Activated naive CD8-positive, alpha-beta T cell treated with anti-CD3 and anti-CD28 coated beads for 36 hours (primary cell): ENCODE data around the gene CXCL12. TPM values are rescaled to one million over a fixed set of nuclear protein-coding genes. Genes with fewer than 3 reads are reported as not detected.

Experiments used
- DNase-seq: peaks from one replicate; pipeline ENCODE4 v3.0.0; 2021
- H3K27ac Mint-ChIP-seq: one replicate; pipeline ENCODE4 v1.8.0; 2022; ENCODE audit warnings: mild to moderate bottlenecking, moderate library complexity, mixed read lengths
- H3K27me3 Mint-ChIP-seq: one replicate; pipeline ENCODE4 v1.8.0; 2022; ENCODE audit warnings: mild to moderate bottlenecking, mixed read lengths
- H3K36me3 Mint-ChIP-seq: one replicate; pipeline ENCODE4 v1.8.0; 2021; ENCODE audit warnings: mild to moderate bottlenecking, mixed read lengths
- H3K4me1 Mint-ChIP-seq: one replicate; pipeline ENCODE4 v1.8.0; 2021; ENCODE audit warnings: mixed read lengths
- H3K4me3 Mint-ChIP-seq: one replicate; pipeline ENCODE4 v1.8.0; 2022; ENCODE audit warnings: mild to moderate bottlenecking, moderate library complexity, mixed read lengths
- H3K9me3 Mint-ChIP-seq: one replicate; pipeline ENCODE4 v1.8.0; 2022; ENCODE audit warnings: mixed read lengths
- total RNA-seq, 2 experiments: library from RNA; stranded (reverse); gene quantifications; one replicate each; pipeline ENCODE4 v1.2.3, GENCODE V29; 2021

CXCL12 gene
- total RNA-seq, 2 experiments from 2014 or later = not detected

DNA sequence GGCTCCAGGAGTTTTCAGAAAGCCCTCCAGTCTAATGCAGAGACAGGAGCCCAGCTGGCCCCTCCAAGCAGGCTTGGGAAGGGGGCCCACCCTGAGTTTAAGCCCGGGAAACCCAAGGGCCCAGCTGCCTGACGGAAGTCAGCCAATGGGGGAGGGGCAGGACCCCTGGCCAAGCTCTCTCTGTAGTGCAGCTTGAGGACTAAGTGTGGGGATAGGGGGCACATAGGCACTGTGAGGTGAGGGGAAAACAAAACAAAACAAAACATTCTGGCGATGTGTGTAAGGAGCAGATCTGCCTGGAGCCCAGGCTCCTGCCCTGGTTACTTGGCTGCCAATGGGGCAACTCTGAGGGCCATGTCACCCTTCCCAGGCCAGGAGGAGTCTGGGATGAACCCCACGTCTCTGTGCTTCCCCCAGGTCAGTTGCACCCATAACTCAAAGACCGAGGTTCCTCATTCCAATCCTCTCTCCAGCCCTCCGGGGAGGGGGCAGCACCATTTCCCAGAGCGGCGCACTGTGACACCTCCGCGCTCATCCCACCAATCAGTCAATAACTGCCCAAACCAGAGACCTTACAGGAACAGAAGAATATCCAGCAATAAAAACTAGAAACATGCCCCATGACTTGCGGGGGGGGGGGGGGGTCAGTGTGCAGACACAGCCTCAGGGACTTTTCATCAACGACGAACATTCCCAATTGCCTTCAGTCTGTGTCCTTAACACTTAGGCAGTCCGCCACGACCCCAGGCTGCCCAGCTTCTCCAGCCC lies 1.7 kb downstream of the CXCL12 start:
- no peak overlapping the region for H3K4me3 Mint-ChIP-seq
- peaks cover 42% of the 10 kb centered on the region for H3K27me3 Mint-ChIP-seq
- peaks cover 2% of the 10 kb centered on the region for H3K4me1 Mint-ChIP-seq
- DNase-seq = no peak
- H3K9me3 Mint-ChIP-seq = no peaks in the 10 kb centered on the region
- no peaks in the 10 kb centered on the region for H3K36me3 Mint-ChIP-seq
- H3K27ac Mint-ChIP-seq = no peak overlapping the region

DNA sequence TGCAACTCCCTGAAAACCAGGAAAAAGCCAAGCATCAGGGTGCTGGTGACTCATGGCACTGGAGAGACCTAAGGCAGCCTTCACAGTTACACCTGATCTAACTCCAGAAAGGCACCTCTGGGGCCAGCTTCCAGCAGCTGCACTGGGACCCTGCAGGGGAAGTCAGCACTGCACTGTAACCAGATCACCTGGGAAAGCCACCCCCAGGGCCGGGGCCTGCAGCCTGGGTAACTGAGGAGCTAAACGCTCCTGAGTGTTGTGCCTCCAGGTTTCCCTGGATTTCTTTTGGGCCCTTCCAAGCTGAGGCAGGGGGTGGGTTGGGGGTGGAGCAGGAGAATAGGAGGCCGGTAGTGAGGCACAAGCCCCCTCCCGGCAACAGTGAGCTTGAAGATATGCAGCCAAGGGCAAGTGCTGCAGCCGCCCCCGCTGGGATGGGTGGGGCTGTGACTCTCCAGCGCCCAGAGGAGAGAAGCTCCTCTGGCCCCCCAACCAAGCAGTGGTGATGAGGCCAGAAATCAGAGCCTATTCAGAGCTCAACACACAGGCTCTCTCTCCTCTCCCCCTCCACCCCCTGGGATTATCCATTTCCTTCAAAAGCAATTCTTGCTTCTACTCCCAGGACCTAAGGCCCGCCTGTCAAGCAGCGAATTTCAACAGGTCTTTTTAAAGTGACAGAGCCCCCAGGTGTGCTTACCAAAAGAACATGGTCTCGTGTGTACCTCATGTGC lies 2.6 kb downstream of the CXCL12 start:
- H3K4me3 Mint-ChIP-seq = no peak overlapping the region
- peaks cover 36% of the 10 kb centered on the region for H3K27me3 Mint-ChIP-seq
- DNase-seq = no peak
- H3K27ac Mint-ChIP-seq = no peak overlapping the region
- H3K4me1 Mint-ChIP-seq = peaks cover 2% of the 10 kb centered on the region
- no peaks in the 10 kb centered on the region for H3K36me3 Mint-ChIP-seq
- no peaks in the 10 kb centered on the region for H3K9me3 Mint-ChIP-seq

DNA sequence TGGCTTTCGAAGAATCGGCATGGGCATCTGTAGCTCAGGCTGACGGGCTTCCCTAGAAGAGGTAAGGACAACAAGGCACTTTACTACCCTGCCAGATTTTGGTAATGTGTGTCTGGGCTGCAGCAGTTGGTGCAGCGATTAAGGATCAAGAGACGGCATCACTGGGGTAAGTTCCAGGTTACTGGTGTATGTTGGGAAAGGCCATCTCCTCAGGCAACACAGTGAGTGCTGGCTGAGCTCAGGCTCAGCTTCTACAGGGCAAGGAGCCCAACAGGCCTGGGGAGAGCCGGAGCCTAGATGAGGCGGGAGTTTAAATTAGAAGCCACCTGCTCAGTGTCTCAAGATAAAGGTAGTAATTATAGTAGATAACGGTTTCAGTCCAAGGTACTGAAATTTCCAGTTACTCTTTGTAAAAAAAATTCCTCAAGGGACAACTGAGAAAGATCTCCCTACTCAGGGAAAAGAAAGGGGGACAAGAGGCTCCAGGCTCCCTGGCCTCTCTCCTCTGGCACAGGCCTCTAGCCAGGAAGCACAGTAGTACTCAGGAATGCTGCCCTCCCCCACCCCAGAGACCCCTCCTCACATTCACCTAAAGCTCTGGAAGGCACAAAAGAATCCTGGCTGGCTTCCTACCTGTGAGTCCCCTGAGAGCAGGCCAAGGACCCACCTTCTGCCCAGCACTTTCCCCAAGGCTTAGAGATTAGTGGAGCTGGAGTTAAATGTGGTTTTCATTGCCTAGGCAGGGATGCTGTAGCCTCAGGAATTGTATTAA lies 3.9 kb downstream of the CXCL12 start:
- H3K27me3 Mint-ChIP-seq = peaks cover 27% of the 10 kb centered on the region
- no peak overlapping the region for H3K27ac Mint-ChIP-seq
- H3K9me3 Mint-ChIP-seq = no peaks in the 10 kb centered on the region
- H3K4me3 Mint-ChIP-seq = no peak overlapping the region
- DNase-seq = no peak
- H3K36me3 Mint-ChIP-seq = no peaks in the 10 kb centered on the region
- peaks cover 2% of the 10 kb centered on the region for H3K4me1 Mint-ChIP-seq

DNA sequence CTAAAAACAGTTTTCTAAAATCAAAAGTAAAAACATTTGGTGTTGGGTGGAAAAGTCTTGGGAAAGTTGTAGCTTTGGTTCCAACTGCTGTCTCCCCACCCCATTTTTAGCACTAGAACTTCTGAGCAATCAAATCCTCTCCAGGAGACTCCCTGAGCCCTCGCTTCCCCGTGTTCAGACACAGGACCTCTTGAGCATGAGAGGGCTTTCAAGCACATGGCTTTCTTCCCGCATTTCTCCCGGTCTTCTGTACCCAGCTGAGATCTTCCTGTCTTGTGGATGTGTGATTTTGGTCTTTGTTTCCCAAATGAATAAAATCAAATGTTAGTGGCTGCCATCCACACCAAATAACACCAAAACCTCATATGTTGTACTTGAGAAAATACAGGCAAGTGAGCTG lies 5.0 kb downstream of the CXCL12 start:
- H3K27me3 Mint-ChIP-seq = peaks cover 17% of the 10 kb centered on the region
- H3K9me3 Mint-ChIP-seq = no peaks in the 10 kb centered on the region
- no peaks in the 10 kb centered on the region for H3K4me1 Mint-ChIP-seq
- no peak overlapping the region for H3K4me3 Mint-ChIP-seq
- no peak overlapping the region for H3K27ac Mint-ChIP-seq
- DNase-seq = no peak
- no peaks in the 10 kb centered on the region for H3K36me3 Mint-ChIP-seq

DNA sequence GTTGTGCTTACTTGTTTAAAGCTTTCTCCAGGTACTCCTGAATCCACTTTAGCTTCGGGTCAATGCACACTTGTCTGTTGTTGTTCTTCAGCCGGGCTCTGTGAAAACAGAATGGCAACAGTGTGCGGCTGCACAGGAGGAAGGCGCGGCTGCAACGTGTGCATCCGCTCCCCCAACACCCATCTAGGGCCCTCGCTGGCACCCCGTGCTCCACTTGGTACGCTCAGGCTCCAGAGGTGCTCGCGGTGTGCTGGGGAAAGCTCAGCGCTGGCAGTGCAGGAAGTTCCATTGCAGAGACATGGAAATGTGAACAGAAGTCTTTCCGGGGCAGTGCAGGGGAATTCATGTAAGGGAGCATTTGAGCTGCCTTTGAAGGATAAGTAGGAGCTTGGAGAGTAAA lies 6.3 kb downstream of the CXCL12 start:
- H3K4me1 Mint-ChIP-seq = no peaks in the 10 kb centered on the region
- H3K4me3 Mint-ChIP-seq = no peak overlapping the region
- H3K36me3 Mint-ChIP-seq = no peaks in the 10 kb centered on the region
- H3K27ac Mint-ChIP-seq = no peak overlapping the region
- peaks cover 13% of the 10 kb centered on the region for H3K27me3 Mint-ChIP-seq
- no peaks in the 10 kb centered on the region for H3K9me3 Mint-ChIP-seq
- DNase-seq = no peak

DNA sequence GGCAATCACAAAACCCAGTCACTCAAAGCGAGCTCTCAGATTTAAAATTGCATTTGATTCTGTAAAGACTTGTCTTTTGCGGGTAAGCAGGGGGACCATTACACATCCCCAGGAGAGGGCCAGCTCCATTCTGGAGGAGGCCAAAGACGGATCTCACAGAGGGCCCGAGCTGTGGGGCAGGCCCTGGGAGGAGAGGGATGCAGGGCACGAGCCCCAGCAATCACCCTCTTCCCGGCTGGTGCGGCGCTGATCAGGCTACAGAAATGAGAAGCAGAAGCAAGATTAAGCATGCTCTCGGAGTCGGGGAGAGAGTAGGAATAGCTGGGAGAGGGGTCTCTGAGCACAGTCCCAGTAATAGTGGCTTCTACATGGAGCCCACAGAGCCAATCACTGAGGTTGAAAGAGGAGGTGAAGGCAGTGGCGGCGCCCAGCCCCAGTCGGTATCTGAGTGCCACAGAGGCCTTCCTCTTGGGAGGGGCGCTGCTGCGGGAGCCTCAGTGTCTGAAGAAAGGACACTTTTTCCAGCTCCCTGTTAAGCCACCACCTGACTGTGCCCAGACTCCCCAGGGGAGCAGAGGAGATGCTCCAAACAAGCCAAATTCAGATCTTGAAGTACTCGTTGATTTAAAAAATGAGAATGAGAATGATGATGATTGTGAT lies 7.1 kb downstream of the CXCL12 start:
- H3K4me1 Mint-ChIP-seq = no peaks in the 10 kb centered on the region
- H3K27me3 Mint-ChIP-seq = peaks cover 4% of the 10 kb centered on the region
- no peaks in the 10 kb centered on the region for H3K9me3 Mint-ChIP-seq
- H3K27ac Mint-ChIP-seq = no peak overlapping the region
- H3K36me3 Mint-ChIP-seq = no peaks in the 10 kb centered on the region
- DNase-seq = no peak
- H3K4me3 Mint-ChIP-seq = no peak overlapping the region

DNA sequence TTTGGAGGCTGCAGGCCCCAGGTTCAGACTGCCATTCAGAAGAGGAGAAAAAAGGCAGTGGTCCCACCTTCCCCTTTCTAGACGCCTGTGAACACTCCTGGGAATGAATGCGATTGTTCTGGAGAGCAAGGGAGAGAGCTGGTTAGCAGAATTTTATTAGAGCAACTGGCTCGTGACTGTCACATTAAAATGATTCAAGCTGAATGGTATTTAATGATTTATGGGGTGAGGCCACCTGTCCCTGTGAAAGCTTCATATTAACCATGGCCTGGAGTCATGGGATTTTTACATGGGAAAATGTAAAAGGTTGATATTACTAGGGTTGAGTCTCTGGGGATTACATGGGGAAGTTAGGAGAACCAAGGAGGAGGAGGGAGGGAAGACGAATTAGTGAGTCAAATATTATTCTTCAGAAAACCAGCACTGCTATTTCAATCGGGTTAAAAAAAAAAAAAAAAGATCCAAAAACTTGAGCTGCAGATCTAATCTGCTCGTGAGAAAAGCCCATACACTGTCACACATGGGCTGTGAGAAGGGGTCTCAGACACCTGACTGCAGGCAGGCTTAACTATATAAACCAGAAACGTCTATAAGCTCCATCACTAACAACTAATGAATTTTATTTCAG lies 8.3 kb downstream of the CXCL12 start:
- Mint-ChIP-seq H3K27ac (no peak overlapping the region), H3K36me3 (no peaks in the 10 kb centered on the region), H3K27me3 (peaks cover 3% of the 10 kb centered on the region), H3K4me3 (no peak overlapping the region), H3K9me3 (no peaks in the 10 kb centered on the region), H3K4me1 (no peaks in the 10 kb centered on the region)
- no peak for DNase-seq

DNA sequence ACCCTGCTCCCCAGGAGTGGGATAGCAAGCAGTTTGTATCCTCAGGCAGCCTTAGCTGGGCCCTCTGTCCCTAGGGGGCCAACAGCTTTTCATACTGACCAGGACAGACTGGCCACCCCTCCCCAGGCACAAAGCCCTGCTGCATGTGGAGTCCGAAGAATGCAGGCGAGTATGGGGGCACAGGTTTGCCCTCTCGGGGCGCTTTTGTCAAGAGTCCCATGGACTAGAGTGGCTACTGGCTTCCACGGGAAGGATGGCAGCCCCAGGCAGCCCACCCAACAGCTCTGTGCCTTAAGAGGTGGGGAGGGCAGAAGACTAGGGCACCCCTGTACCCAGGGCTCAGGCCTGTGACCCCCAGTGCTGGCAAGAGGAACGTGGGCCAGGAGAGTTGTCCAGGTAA lies 10.7 kb downstream of the CXCL12 start:
- no peak overlapping the region for H3K27ac Mint-ChIP-seq
- H3K36me3 Mint-ChIP-seq = no peaks in the 10 kb centered on the region
- no peaks in the 10 kb centered on the region for H3K9me3 Mint-ChIP-seq
- no peak for DNase-seq
- H3K4me3 Mint-ChIP-seq = no peak overlapping the region
- H3K27me3 Mint-ChIP-seq = peaks cover 6% of the 10 kb centered on the region
- H3K4me1 Mint-ChIP-seq = no peaks in the 10 kb centered on the region

DNA sequence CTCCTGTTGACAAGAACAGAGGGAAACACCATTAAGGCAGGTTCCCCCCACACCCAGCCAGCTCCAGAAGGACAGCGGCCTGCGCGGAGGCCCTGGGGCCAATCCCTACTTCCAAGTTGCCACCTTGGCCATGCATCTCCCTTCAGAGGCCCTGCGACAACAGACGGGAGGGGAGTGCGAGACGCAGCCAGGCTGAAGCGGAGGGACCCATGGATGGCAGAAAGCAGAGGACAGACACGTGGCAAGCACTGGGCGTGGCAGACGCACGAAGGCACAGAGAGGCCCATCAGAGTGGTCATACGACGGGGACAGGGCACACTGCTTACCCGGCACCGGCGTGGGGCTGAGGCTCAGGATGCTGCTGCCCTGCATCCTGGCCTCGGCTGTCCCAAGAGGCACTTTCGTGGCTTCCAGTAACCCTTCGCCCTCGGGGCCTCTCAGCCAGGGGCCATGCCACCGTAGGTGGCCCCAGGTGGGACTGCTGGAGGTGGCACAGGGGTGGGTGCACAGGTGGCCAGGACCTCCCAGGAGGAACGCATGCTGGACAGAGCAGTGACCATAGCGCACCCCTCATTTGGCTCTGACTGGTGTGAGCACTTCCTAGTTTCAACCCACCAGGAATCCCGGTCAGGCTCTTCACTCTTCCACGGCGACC lies 11.4 kb downstream of the CXCL12 start:
- no peaks in the 10 kb centered on the region for H3K4me1 Mint-ChIP-seq
- no peak overlapping the region for H3K27ac Mint-ChIP-seq
- no peak overlapping the region for H3K4me3 Mint-ChIP-seq
- no peak for DNase-seq
- H3K27me3 Mint-ChIP-seq = peaks cover 6% of the 10 kb centered on the region
- no peaks in the 10 kb centered on the region for H3K9me3 Mint-ChIP-seq
- no peaks in the 10 kb centered on the region for H3K36me3 Mint-ChIP-seq

DNA sequence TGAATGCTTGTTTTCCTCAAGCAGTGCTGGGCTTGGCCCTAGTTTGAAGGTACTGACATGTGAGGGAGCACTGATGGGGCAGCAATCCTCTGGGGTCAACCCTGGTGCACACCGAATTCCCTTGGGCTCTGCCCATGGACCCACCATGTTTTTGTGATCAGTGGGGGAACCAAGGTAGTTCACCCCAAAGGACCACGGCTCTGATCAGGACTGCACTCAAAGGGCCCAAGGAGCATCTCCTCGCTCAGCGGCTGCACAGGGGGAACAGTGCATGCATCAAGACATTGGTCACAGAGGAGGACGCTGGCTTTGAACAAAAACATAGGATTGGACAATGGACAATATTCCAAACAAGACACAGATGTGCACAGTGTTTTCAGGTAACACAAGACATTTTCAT lies 12.7 kb downstream of the CXCL12 start:
- Mint-ChIP-seq H3K9me3 (no peaks in the 10 kb centered on the region), H3K27me3 (peaks cover 6% of the 10 kb centered on the region), H3K4me1 (no peaks in the 10 kb centered on the region), H3K27ac (no peak overlapping the region), H3K4me3 (no peak overlapping the region), H3K36me3 (no peaks in the 10 kb centered on the region)
- no peak for DNase-seq

DNA sequence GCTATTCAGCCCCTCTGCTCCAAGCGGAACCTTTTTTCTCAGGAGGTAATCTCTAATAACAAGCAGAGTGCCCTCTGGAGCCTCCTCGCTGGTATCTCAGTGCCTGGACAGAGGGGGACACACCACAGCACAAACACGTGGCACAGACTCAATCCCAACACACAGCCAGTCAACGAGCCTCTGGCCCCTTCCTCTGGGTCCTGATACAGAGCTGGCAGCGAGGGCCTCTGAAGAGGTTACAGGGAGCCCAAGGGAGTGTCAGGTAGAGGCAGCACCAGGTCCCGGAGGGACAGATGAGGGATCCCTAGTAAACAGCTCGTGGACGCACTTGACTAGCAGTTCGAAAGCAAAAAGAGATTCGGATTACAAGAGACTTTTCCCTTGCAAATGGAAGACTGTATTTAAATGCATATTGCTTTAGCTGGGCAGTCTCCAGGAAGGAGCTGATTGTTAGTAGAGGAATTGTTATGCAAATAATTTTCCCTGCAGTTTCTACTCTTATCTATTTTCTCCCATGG lies 14.1 kb downstream of the CXCL12 start:
- H3K4me3 Mint-ChIP-seq = no peak overlapping the region
- peaks cover 6% of the 10 kb centered on the region for H3K27me3 Mint-ChIP-seq
- H3K27ac Mint-ChIP-seq = no peak overlapping the region
- no peak for DNase-seq
- no peaks in the 10 kb centered on the region for H3K9me3 Mint-ChIP-seq
- H3K36me3 Mint-ChIP-seq = no peaks in the 10 kb centered on the region
- no peaks in the 10 kb centered on the region for H3K4me1 Mint-ChIP-seq

DNA sequence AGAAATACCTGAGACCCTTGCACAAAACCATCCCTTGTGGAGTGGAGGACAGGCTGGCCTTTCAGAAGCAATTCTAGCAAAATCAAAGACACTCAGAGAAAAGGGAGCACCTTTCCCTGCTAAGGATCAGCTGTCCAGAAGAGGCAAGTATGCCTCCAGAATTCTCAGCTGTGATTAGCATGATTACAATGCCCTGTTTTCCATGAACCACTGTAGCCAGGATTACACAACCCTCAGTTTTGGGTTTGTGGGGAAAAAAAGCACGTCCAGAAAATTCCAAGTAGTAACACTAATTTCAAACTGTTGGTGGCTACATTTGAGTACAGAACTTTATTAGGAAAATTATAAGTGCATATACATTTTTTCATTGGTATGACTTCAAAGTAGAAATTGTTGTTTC lies 15.0 kb downstream of the CXCL12 start:
- Mint-ChIP-seq H3K9me3 (no peaks in the 10 kb centered on the region), H3K36me3 (no peaks in the 10 kb centered on the region), H3K27me3 (peaks cover 6% of the 10 kb centered on the region), H3K4me3 (no peak overlapping the region), H3K27ac (no peak overlapping the region), H3K4me1 (no peaks in the 10 kb centered on the region)
- no peak for DNase-seq

DNA sequence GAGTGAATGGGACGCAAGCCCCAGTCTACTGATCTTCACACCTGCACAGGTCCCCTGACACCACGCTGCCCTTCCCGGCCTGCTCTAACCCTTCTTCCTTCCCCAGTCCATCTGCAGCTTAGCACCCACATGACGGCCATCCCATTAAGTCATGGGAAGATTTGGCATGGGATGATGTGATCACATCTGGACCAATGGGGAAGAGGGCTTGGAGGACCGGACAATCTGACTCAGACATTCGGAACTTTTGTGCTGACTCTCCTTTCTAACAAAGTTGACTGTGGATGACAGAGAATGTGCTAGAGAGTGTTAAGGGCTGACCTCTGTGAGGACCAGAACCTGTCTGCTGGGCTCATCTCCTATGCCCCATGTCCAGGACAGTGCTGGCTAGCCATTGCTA lies 15.6 kb downstream of the CXCL12 start:
- Mint-ChIP-seq H3K27me3 (peaks cover 6% of the 10 kb centered on the region), H3K9me3 (no peaks in the 10 kb centered on the region), H3K36me3 (no peaks in the 10 kb centered on the region), H3K27ac (no peak overlapping the region), H3K4me3 (no peak overlapping the region), H3K4me1 (no peaks in the 10 kb centered on the region)
- DNase-seq = no peak

DNA sequence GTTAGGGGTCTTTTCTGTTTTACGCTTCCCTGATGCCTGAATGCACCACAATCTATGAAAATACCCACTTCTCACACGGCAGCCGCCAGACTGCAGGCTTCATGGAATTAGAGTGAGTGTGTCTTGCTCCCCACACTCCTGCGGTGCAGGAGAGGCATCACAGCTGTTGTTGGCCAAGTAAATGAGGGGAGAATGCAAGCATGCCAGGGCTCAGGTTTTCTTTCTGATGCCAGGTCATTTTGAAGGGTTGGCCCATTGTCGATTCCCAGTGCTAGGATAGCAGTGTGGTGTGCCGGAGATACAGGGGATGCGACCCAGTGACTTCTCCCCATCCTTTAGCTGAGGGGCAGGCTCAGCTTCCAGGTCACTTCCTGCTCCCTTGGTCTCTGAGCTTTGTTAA lies 16.3 kb downstream of the CXCL12 start:
- Mint-ChIP-seq H3K27me3 (peaks cover 6% of the 10 kb centered on the region), H3K36me3 (no peaks in the 10 kb centered on the region), H3K4me3 (no peak overlapping the region), H3K9me3 (no peaks in the 10 kb centered on the region), H3K4me1 (no peaks in the 10 kb centered on the region), H3K27ac (no peak overlapping the region)
- DNase-seq = no peak
